Measurements from ENCODE around the gene MAML2.

DNA sequence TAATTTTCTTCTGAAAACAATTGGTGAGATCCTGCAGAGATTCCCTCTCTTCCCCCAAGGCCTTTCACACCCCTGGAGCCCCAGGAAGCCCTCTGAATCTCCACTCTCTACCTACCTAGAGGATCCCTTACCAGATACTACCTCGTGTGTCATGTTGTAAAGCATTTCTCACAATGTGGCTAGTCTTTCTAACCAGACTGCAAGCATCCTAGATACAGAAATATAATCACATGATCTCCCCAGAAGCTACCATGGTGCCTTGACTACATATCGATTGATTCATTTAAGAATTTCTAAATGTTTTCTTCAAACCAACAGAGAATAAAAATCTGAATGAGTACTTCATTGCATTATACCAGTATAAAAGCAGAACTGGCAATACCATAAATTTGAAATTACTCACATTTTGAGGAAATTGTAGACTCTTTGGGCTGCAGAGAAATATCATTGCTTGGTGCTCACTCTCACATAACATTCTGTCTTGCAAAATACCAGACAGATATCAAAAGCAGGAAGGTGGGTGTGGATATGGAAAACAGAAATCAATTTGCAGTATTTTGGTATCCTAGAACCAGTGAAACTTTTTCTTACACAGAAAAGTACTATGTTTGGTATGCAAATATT is 113.5 kb downstream of the MAML2 start:
- TF ChIP-seq, protein P1, sequence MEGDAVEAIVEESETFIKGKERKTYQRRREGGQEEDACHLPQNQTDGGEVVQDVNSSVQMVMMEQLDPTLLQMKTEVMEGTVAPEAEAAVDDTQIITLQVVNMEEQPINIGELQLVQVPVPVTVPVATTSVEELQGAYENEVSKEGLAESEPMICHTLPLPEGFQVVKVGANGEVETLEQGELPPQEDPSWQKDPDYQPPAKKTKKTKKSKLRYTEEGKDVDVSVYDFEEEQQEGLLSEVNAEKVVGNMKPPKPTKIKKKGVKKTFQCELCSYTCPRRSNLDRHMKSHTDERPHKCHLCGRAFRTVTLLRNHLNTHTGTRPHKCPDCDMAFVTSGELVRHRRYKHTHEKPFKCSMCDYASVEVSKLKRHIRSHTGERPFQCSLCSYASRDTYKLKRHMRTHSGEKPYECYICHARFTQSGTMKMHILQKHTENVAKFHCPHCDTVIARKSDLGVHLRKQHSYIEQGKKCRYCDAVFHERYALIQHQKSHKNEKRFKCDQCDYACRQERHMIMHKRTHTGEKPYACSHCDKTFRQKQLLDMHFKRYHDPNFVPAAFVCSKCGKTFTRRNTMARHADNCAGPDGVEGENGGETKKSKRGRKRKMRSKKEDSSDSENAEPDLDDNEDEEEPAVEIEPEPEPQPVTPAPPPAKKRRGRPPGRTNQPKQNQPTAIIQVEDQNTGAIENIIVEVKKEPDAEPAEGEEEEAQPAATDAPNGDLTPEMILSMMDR (IDR thresholded peaks at IDR 0.05) = no peak
- no peak for TF ChIP-seq POLR2A (IDR thresholded peaks at IDR 0.05)
- no peak for TF ChIP-seq POLR2AphosphoS5 (IDR thresholded peaks at IDR 0.05)
- TF ChIP-seq EP300 (IDR thresholded peaks at IDR 0.05) = no peak

All from stomach (tissue), 4 donors.